ENCODE results near the gene FAM114A1. TPM values are rescaled to one million over a fixed set of nuclear protein-coding genes. Genes with fewer than 3 reads are reported as not detected.

The FAM114A1 gene
- total RNA-seq, 6 experiments from 2014 or later, result 161 to 210 (median 187) TPM

GRCh38 chr4:38822748-38823303, 44.8 kb upstream of the FAM114A1 start:
- H3K9me3 Mint-ChIP-seq, result peaks cover 5% of the 10 kb centered on the region; the same call in 1 of the 2 replicates
- DNase-seq, result no peak
- peaks cover 21% of the 10 kb centered on the region for H3K27me3 Mint-ChIP-seq (ENCODE audit: insufficient read depth)
- peaks cover 4% of the 10 kb centered on the region; the same call in 1 of the 2 replicates for H3K36me3 Mint-ChIP-seq (ENCODE audit: low read depth)
- no peaks in the 10 kb centered on the region; the same call in 1 of the 2 replicates for H3K4me1 Mint-ChIP-seq (ENCODE audit: low read depth)
- H3K27ac Mint-ChIP-seq, result no peak overlapping the region
- TF ChIP-seq, protein P1, sequence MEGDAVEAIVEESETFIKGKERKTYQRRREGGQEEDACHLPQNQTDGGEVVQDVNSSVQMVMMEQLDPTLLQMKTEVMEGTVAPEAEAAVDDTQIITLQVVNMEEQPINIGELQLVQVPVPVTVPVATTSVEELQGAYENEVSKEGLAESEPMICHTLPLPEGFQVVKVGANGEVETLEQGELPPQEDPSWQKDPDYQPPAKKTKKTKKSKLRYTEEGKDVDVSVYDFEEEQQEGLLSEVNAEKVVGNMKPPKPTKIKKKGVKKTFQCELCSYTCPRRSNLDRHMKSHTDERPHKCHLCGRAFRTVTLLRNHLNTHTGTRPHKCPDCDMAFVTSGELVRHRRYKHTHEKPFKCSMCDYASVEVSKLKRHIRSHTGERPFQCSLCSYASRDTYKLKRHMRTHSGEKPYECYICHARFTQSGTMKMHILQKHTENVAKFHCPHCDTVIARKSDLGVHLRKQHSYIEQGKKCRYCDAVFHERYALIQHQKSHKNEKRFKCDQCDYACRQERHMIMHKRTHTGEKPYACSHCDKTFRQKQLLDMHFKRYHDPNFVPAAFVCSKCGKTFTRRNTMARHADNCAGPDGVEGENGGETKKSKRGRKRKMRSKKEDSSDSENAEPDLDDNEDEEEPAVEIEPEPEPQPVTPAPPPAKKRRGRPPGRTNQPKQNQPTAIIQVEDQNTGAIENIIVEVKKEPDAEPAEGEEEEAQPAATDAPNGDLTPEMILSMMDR (IDR thresholded peaks at IDR 0.05), result no peak
- no peak overlapping the region for H3K4me3 Mint-ChIP-seq

DNA sequence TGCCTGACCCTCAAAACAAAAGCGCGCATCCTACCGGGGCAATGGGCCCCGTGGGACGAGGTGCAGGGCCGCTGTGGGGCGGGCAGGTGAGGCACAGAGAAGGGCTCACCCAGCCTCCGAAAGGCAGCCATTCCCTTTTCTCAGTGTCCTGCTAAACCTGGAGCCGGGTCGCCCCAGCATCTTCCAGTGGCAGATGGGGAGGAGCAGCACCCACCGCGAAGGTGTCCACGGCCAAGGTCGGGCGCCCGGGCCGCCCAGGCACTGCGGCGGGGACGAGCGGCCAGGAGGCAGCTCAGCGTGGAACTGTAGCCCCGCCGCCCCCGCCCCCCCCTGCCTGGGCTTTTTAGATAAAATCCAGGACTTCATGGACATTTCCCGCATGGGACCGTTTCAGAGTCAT, 43.8 kb upstream of the FAM114A1 start:
- TF ChIP-seq, protein P1 (IDR thresholded peaks at IDR 0.05), result no peak
- Mint-ChIP-seq H3K9me3 (peaks cover 5% of the 10 kb centered on the region; the same call in 1 of the 2 replicates), H3K27ac (no peak overlapping the region), H3K27me3 (ENCODE audit: insufficient read depth) (peaks cover 19% of the 10 kb centered on the region), H3K4me3 (no peak overlapping the region), H3K36me3 (ENCODE audit: low read depth) (peaks cover 4% of the 10 kb centered on the region; the same call in 1 of the 2 replicates), H3K4me1 (ENCODE audit: low read depth) (no peaks in the 10 kb centered on the region; the same call in 1 of the 2 replicates)
- DNase-seq, result no peak

DNA sequence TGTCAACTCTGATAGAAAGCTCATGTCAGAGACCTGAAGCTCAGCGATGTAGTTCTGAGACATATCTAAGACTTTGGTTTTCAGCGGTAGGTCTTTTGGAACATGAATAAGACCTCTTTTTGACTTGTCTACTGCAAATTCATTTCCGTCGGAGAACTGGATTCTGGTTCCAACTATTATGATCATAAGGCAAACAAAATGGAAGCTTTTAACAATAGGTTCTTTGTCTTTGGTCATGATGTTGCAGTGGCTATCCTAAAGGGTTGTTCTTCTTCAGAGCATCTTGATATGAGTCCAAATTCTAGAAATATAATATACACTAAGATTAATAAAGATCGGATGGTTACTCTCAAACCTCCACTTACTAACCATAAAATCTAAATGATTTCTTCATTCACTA, 38.4 kb upstream of the FAM114A1 start:
- no peak for DNase-seq
- H3K9me3 Mint-ChIP-seq, result no peaks in the 10 kb centered on the region; the same call in 1 of the 2 replicates

DNA sequence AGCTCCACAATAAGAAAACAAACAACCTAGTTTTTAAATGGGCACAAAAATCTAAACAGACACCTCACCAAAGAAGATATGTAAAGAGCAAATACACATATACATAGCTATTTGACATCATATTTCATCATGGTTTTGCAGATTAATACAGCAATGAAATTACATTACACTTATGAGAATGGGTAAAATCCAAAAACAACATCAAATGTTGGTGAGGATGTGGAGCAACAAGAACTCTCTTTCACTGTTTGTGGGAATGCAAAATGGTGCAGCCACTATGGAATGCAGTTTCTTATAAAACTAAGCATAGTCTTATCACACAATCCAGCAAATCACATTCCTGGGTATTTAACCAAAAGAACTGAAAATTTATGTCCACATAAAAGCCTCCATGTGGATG, 36.0 kb upstream of the FAM114A1 start:
- H3K36me3 Mint-ChIP-seq (ENCODE audit: low read depth), result no peaks in the 10 kb centered on the region
- H3K27ac Mint-ChIP-seq, result no peak overlapping the region
- TF ChIP-seq, protein P1 (IDR thresholded peaks at IDR 0.05), result no peak
- H3K4me1 Mint-ChIP-seq (ENCODE audit: low read depth), result peaks cover 17% of the 10 kb centered on the region
- peaks cover 10% of the 10 kb centered on the region for H3K27me3 Mint-ChIP-seq (ENCODE audit: insufficient read depth)
- peaks cover 5% of the 10 kb centered on the region; the same call in 1 of the 2 replicates for H3K9me3 Mint-ChIP-seq
- DNase-seq, result peak; percentile 6
- H3K4me3 Mint-ChIP-seq, result no peak overlapping the region

More for the DNA sequence above, 38.4 kb upstream of the FAM114A1 start:
- H3K27me3 Mint-ChIP-seq (ENCODE audit: insufficient read depth), result peaks cover 18% of the 10 kb centered on the region
- no peak overlapping the region for H3K27ac Mint-ChIP-seq
- TF ChIP-seq, protein P1 (IDR thresholded peaks at IDR 0.05), result no peak
- no peak overlapping the region for H3K4me3 Mint-ChIP-seq
- peaks cover 17% of the 10 kb centered on the region for H3K4me1 Mint-ChIP-seq (ENCODE audit: low read depth)
- H3K36me3 Mint-ChIP-seq (ENCODE audit: low read depth), result no peaks in the 10 kb centered on the region

- Mint-ChIP-seq H3K27me3 (ENCODE audit: insufficient read depth) (peaks cover 10% of the 10 kb centered on the region), H3K27ac (no peak overlapping the region), H3K36me3 (ENCODE audit: low read depth) (no peaks in the 10 kb centered on the region), H3K4me3 (no peak overlapping the region), H3K9me3 (peaks cover 5% of the 10 kb centered on the region; the same call in 1 of the 2 replicates), H3K4me1 (ENCODE audit: low read depth) (peaks cover 17% of the 10 kb centered on the region)
- no peak for DNase-seq
- TF ChIP-seq, protein P1 (IDR thresholded peaks at IDR 0.05), result no peak
Observed at GRCh38 chr4:38832206-38832605, 35.4 kb upstream of the FAM114A1 start.
